HEK293 (cell line): ENCODE results near the gene NHERF2.
A peak's percentile ranks its signal among the peaks of the same experiment; 100 is the strongest.
"Not testable (repeated sequence)": the region's sequence is repeated elsewhere in the genome, so short reads cannot be mapped to it uniquely, and the experiment has no call there.

Source experiments
- CTCF ChIA-PET: fragments of 350-600 bp; formaldehyde crosslinking; extraction: SDS; loops from one replicate; lab custom pipeline; 2021; ENCODE audit warnings: antibody characterized with exemption; lab: Yijun Ruan, JAX
- POLR2A ChIA-PET: fragments of 300-600 bp; formaldehyde crosslinking; extraction: SDS; loops from one replicate; lab custom pipeline; 2020; ENCODE audit warnings: antibody characterized with exemption, inconsistent platforms; lab: Yijun Ruan, JAX
- H3K27ac ChIP-seq: fragments of 200-500 bp; sonication (Bioruptor generic); 2 replicates; pipeline ENCODE4 v1.5.1; 2014; ENCODE audit warnings: low read depth, low read length, control low read depth, inconsistent platforms; ENCODE audit errors: extremely low read depth
- H3K36me3 ChIP-seq, 2 experiments: fragments of 200-500 bp in 1 of 2; sonication (Bioruptor generic) in 1 of 2; 1 replicate in 1 of 2; 2 replicates in 1 of 2; pipeline ENCODE4 v1.5.1; 2014 to 2017; ENCODE audit warnings: inconsistent platforms in 2 of 2, low read length in 2 of 2; ENCODE audit not compliant: control insufficient read depth in 2 of 2, insufficient read depth in 1 of 2
- H3K4me1 ChIP-seq: fragments of 200-500 bp; sonication (Bioruptor generic); 2 replicates; pipeline ENCODE4 v1.5.1; 2014; ENCODE audit warnings: mild to moderate bottlenecking, low read length, inconsistent platforms; ENCODE audit not compliant: control insufficient read depth, insufficient read depth
- H3K4me3 ChIP-seq: 2 replicates; pipeline ENCODE4 v1.5.1; 2011; ENCODE audit warnings: low read depth, mild to moderate bottlenecking, control low read depth, low read length, moderate library complexity
- H3K9me3 ChIP-seq: fragments of 200-500 bp; sonication (Bioruptor generic); 2 replicates; pipeline ENCODE4 v1.5.1; 2014; ENCODE audit warnings: low read depth, low read length, inconsistent platforms; ENCODE audit not compliant: control insufficient read depth, insufficient read depth
- HOXC10 ChIP-seq: sonication (generic); formaldehyde crosslinking; IDR thresholded peaks from 2 replicates; pipeline ENCODE4 v1.8.1; 2023; ENCODE audit warnings: mild to moderate bottlenecking, missing genetic modification reagents
- KLF1 ChIP-seq: fragments of 450-650 bp; formaldehyde crosslinking; IDR thresholded peaks from 2 replicates; pipeline ENCODE4 v1.5.1; 2016; ENCODE audit warnings: missing biosample characterization, missing genetic modification characterization
- PATZ1 ChIP-seq: fragments of 450-650 bp; formaldehyde crosslinking; IDR thresholded peaks from 2 replicates; pipeline ENCODE4 v1.5.1; 2016; ENCODE audit warnings: missing biosample characterization, missing genetic modification characterization
- ZBTB21 ChIP-seq: fragments of 450-650 bp; formaldehyde crosslinking; IDR thresholded peaks from 2 replicates; pipeline ENCODE4 v1.5.1; 2017; ENCODE audit warnings: missing biosample characterization, missing genetic modification characterization
- ZBTB8A ChIP-seq: fragments of 450-650 bp; formaldehyde crosslinking; IDR thresholded peaks from 2 replicates; pipeline ENCODE4 v1.5.1; 2016; ENCODE audit warnings: missing biosample characterization, missing genetic modification characterization
- ZNF138 ChIP-seq: fragments of 450-650 bp; formaldehyde crosslinking; IDR thresholded peaks from 2 replicates; pipeline ENCODE4 v1.5.1; 2016; ENCODE audit warnings: missing biosample characterization, missing genetic modification characterization, borderline replicate concordance
- ZNF239 ChIP-seq: fragments of 450-650 bp; formaldehyde crosslinking; IDR thresholded peaks from 2 replicates; pipeline ENCODE4 v1.5.1; 2016; ENCODE audit warnings: missing biosample characterization, missing genetic modification characterization
- ZNF26 ChIP-seq: fragments of 450-650 bp; formaldehyde crosslinking; IDR thresholded peaks from 2 replicates; pipeline ENCODE4 v1.5.1; 2016; ENCODE audit warnings: missing biosample characterization, missing genetic modification characterization
- ZNF302 ChIP-seq: fragments of 450-650 bp; formaldehyde crosslinking; IDR thresholded peaks from 2 replicates; pipeline ENCODE4 v1.5.1; 2016; ENCODE audit warnings: missing biosample characterization, missing genetic modification characterization, low read depth
- ZNF350 ChIP-seq: fragments of 450-650 bp; formaldehyde crosslinking; IDR thresholded peaks from 2 replicates; pipeline ENCODE4 v1.5.0; 2017; ENCODE audit warnings: missing biosample characterization, mild to moderate bottlenecking, missing genetic modification characterization
- ZNF394 ChIP-seq: fragments of 450-650 bp; formaldehyde crosslinking; IDR thresholded peaks from 2 replicates; pipeline ENCODE4 v1.5.1; 2016; ENCODE audit warnings: missing biosample characterization, missing genetic modification characterization, mild to moderate bottlenecking, moderate library complexity, borderline replicate concordance
- ZNF707 ChIP-seq: fragments of 450-650 bp; formaldehyde crosslinking; IDR thresholded peaks from 2 replicates; pipeline ENCODE4 v1.5.1; 2016; ENCODE audit warnings: missing biosample characterization, missing genetic modification characterization
- ZNF791 ChIP-seq: fragments of 450-650 bp; formaldehyde crosslinking; IDR thresholded peaks from 2 replicates; pipeline ENCODE4 v1.5.1; 2016; ENCODE audit warnings: missing biosample characterization, missing genetic modification characterization
- ZNF792 ChIP-seq: fragments of 450-650 bp; formaldehyde crosslinking; IDR thresholded peaks from 2 replicates; pipeline ENCODE4 v1.5.1; 2016; ENCODE audit warnings: missing biosample characterization, missing genetic modification characterization
- TF ChIP-seq, protein P1 (sequence below): fragments of 450-650 bp; formaldehyde crosslinking; IDR thresholded peaks from 2 replicates; pipeline ENCODE4 v1.5.1; 2016; ENCODE audit warnings: missing biosample characterization, missing genetic modification characterization

Gene NHERF2

DNA sequence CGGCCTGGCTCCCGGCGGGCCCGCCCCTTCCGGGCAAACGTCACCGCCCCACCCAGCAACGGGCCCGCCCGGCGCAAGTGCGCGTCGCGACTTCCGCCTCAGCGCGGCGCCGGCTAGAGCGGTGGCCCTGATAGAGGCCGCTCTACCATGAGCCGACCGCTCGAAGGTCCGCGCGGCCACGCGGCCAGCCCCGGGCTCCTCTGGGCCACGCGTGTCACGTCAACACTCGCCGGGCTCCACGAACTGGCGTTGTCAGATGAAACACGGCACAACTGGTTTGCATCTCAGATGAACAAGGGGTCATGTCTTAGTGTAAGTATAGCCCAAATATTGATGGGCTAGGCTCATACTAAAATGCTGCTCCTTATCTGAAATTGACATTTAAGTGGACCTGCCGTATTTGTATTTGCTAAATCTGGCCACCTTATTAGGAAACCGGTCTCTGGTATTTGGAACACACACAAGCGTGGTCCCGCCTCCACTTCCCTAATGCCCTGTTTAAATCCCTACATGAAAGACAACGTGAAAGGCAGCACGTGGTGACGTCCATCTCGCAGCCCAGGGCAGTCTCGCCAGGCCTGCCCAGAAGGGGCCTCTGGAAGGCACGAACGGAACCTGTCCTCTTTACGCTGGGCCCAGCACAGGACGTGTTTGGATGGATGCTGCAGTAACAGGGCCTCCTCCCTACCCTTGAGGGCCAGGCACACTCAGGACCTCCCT is 16.8 kb upstream of the NHERF2 start, which contains the start of gene ZNF598 (continued):
- no peak for TF ChIP-seq PATZ1 (tag by site-specific recombination)
- peak; percentile 42; the same call in 1 of the 2 replicates for TF ChIP-seq KLF1 (tag by site-specific recombination)
- no peak for TF ChIP-seq ZNF791 (tag by site-specific recombination)
- peak; percentile 61 for TF ChIP-seq ZNF394 (tag by site-specific recombination)
- TF ChIP-seq ZBTB8A (tag by site-specific recombination) = peak; percentile 53; the same call in 1 of the 2 replicates
- no peak for TF ChIP-seq ZNF302 (tag by site-specific recombination)
- no peak for TF ChIP-seq ZNF350 (tag by site-specific recombination)

DNA sequence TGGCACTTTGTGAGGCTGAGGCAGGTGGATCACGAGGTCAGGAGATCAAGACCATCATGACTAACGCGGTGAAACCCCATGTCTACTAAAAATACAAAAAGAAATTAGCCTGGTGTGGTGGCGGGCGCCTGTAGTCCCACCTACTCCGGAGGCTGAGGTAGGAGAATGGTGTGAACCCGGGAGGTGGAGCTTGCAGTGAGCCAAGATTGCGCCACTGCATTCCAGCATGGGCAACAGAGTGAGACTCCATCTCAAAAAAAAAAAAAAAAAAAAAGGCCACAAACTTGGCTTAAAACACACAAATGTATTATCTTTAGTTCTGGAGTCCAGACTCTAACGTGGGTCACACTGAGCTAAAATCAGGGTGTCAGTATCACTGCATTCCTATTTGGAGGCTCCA is 15.0 kb upstream of the NHERF2 start:
- TF ChIP-seq, protein P1, sequence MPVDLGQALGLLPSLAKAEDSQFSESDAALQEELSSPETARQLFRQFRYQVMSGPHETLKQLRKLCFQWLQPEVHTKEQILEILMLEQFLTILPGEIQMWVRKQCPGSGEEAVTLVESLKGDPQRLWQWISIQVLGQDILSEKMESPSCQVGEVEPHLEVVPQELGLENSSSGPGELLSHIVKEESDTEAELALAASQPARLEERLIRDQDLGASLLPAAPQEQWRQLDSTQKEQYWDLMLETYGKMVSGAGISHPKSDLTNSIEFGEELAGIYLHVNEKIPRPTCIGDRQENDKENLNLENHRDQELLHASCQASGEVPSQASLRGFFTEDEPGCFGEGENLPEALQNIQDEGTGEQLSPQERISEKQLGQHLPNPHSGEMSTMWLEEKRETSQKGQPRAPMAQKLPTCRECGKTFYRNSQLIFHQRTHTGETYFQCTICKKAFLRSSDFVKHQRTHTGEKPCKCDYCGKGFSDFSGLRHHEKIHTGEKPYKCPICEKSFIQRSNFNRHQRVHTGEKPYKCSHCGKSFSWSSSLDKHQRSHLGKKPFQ (tag by site-specific recombination) = peak; percentile 95
- H3K9me3 ChIP-seq, H3K4me3 ChIP-seq, H3K27ac ChIP-seq: not testable (repeated sequence)
- H3K36me3 ChIP-seq = peaks cover 0 to 14% of the 10 kb centered on the region in 2 experiments; a peak in 1 of 3 replicates
- ChIA-PET CTCF (interaction anchor here (0.9 to 2.5 kb wide), 6 partner anchors 8 to 142 kb away, joined by 3 to 11 read pairs (median 6); no protein-coding TSS in a partner anchor), POLR2A (interaction anchor here (0.6 to 2.0 kb wide), 4 partner anchors 8 to 496 kb away, joined by 5 to 11 read pairs (median 6); partner anchors contain the start of genes RPS2 and TRAF7)
- peaks cover 27% of the 10 kb centered on the region for H3K4me1 ChIP-seq

DNA sequence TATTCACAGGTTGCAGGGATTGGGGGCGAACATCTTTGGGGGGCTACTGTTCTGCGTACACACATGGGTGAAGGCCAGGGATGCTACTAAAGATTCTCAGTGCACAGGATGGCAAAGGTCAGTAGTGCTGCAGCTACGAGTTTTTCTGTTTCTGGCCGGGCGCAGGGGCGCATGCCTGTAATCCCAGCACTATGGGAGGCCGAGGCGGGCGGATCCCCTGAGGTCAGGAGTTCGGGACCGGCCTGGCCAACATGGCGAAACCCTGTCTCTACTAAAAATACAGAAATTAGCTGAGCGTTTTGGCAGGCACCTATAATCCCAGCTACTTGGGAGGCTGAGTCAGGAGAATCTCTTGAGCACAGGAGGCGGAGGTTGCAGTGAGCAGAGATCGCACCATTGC is 13.2 kb upstream of the NHERF2 start:
- H3K4me1 ChIP-seq = peaks cover 9% of the 10 kb centered on the region
- H3K27ac ChIP-seq = no peak overlapping the region
- H3K9me3 ChIP-seq = no peaks in the 10 kb centered on the region
- peaks cover 0 to under 1% of the 10 kb centered on the region in 2 experiments; a peak in 1 of 3 replicates for H3K36me3 ChIP-seq
- CTCF ChIA-PET = interaction anchor here (1.1 to 2.5 kb wide), 3 partner anchors 9 to 138 kb away, joined by 3 to 11 read pairs (median 11); no protein-coding TSS in a partner anchor
- no peak for TF ChIP-seq ZNF707 (tag by site-specific recombination)
- TF ChIP-seq ZNF138 (tag by site-specific recombination) = no peak
- TF ChIP-seq ZNF26 = no peak
- TF ChIP-seq ZBTB21 (tag by site-specific recombination) = no peak
- TF ChIP-seq ZNF239 (tag by site-specific recombination) = no peak
- TF ChIP-seq ZNF792 = no peak
- no peak for TF ChIP-seq HOXC10 (CRISPR knock-in tag)
- H3K4me3 ChIP-seq = no peak overlapping the region
- POLR2A ChIA-PET = interaction anchor here (1.9 kb wide), 1 partner anchor 49 kb away, joined by 5 read pairs; the partner anchor contains the start of gene RPS2
